GM12878 (cell line): ENCODE measurements around the gene ZNF532. TPM values are rescaled to one million over a fixed set of nuclear protein-coding genes. Genes with fewer than 3 reads are reported as not detected.

Source experiments
- ATAC-seq: fragments of 200-7000 bp; cut with Tn5 transposase; 3 replicates; pipeline ENCODE4 v1.9.1; 2020; ENCODE audit warnings: mild to moderate bottlenecking, moderate library complexity
- BruUV-seq: library from RNA; stranded (reverse); fragments of 400-500 nt; replicated peaks from 2 replicates; lab custom pipeline; 2021; lab: Mats Ljungman, UMichigan
- CTCF ChIA-PET: fragments of 300-600 bp; sonication (Branson Sonifier 250); formaldehyde crosslinking; extraction: SDS; loops from one replicate; lab custom pipeline; 2021; ENCODE audit warnings: inconsistent platforms; lab: Yijun Ruan, JAX
- POLR2A ChIA-PET: fragments of 350-600 bp; formaldehyde crosslinking; extraction: SDS; loops from one replicate; lab custom pipeline; 2021; ENCODE audit warnings: inconsistent platforms; lab: Charles Lee
- RAD21 ChIA-PET: fragments of 300-600 bp; sonication (Branson Sonifier 250); formaldehyde crosslinking; loops from one replicate; lab custom pipeline; 2023; ENCODE audit warnings: antibody characterized with exemption; ENCODE audit not compliant: unreplicated experiment; lab: Charles Lee
- SMC1A ChIA-PET: fragments of 300-600 bp; sonication (Branson Sonifier 250); formaldehyde crosslinking; loops from one replicate; lab custom pipeline; 2023; ENCODE audit not compliant: unreplicated experiment, uncharacterized antibody; lab: Charles Lee
- DNase-seq: peaks from one replicate; pipeline ENCODE4 v3.0.0-alpha.2; 2011; ENCODE audit warnings: low read depth, low spot score
- FAIRE-seq: peaks from 3 replicates; lab custom pipeline; 2011; peaks lifted over from hg19 to GRCh38; lab: Jason Lieb, UNC
- H2AFZ ChIP-seq: 2 replicates; pipeline ENCODE4 v1.6.0; 2011; ENCODE audit warnings: low read depth, low read length, control low read depth; ENCODE audit not compliant: control insufficient read depth
- H3K27ac ChIP-seq: 2 replicates; pipeline ENCODE4 v1.5.1; 2011; ENCODE audit warnings: control low read depth; ENCODE audit not compliant: control insufficient read depth, insufficient read depth
- H3K27me3 ChIP-seq, 2 experiments: replicated peaks in 1 of 2; 2 replicates each; pipeline versions ENCODE4 v1.6.0 to v1.6.1; 2011; ENCODE audit warnings: low read length in 1 of 2; ENCODE audit not compliant: control insufficient read depth in 2 of 2, insufficient read depth in 2 of 2
- H3K36me3 ChIP-seq, 2 experiments: 2 replicates each; pipeline ENCODE4 v1.5.1; 2011; ENCODE audit warnings: low read length in 1 of 2; ENCODE audit not compliant: control insufficient read depth in 2 of 2, insufficient read depth in 2 of 2
- H3K4me1 ChIP-seq: 2 replicates; pipeline ENCODE4 v1.6.1; 2011; ENCODE audit warnings: mild to moderate bottlenecking, low read length, moderate library complexity, mixed read lengths; ENCODE audit not compliant: control insufficient read depth, insufficient read depth
- H3K4me2 ChIP-seq: 2 replicates; pipeline ENCODE4 v1.6.0; 2011; ENCODE audit warnings: control low read depth; ENCODE audit not compliant: control insufficient read depth, insufficient read depth
- H3K4me3 ChIP-seq: fragments of 200-600 bp; sonication (generic); 2 replicates; pipeline ENCODE4 v1.5.1; 2016
- H3K79me2 ChIP-seq: 2 replicates; pipeline ENCODE4 v1.6.0; 2011; ENCODE audit warnings: low read length; ENCODE audit not compliant: control insufficient read depth, insufficient read depth
- H3K9ac ChIP-seq: 2 replicates; pipeline ENCODE4 v1.8.0; 2011; ENCODE audit warnings: low read length, control low read depth, mixed read lengths; ENCODE audit not compliant: control insufficient read depth, insufficient read depth
- H3K9me3 ChIP-seq: replicated peaks from 3 replicates; pipeline ENCODE4 v1.5.1; 2011; ENCODE audit warnings: mild to moderate bottlenecking, low read length; ENCODE audit not compliant: control insufficient read depth, insufficient read depth
- H4K20me1 ChIP-seq: 2 replicates; pipeline ENCODE4 v1.6.0; 2011; ENCODE audit not compliant: control insufficient read depth, insufficient read depth
- ASH2L ChIP-seq: fragments of 300-600, 200-600 bp; sonication (generic); IDR thresholded peaks from 2 replicates; pipeline ENCODE4 v1.6.1; 2017; ENCODE audit warnings: low read depth, mild to moderate bottlenecking, borderline replicate concordance
- CBX5 ChIP-seq: sonication (generic); IDR thresholded peaks from 2 replicates; pipeline ENCODE4 v1.6.1; 2016; ENCODE audit warnings: low read depth, moderate library complexity, mild to moderate bottlenecking, inconsistent platforms
- CHD1 ChIP-seq: IDR thresholded peaks from 2 replicates; pipeline ENCODE4 v1.6.1; 2012; ENCODE audit warnings: low read depth, low read length, improper control_type of control experiment
- HCFC1 ChIP-seq: fragments of 150-350 bp; IDR thresholded peaks from 2 replicates; pipeline ENCODE4 v1.6.1; 2014; ENCODE audit warnings: low read length
- HDGF ChIP-seq: fragments of 450-650 bp; IDR thresholded peaks from 2 replicates; pipeline ENCODE4 v1.6.1; 2016; ENCODE audit warnings: antibody characterized with exemption
- JUNB ChIP-seq: IDR thresholded peaks from 2 replicates; pipeline ENCODE4 v1.6.1; 2016; ENCODE audit warnings: antibody characterized with exemption, mild to moderate bottlenecking
- MYB ChIP-seq: fragments of 150-350 bp; IDR thresholded peaks from 2 replicates; pipeline ENCODE4 v1.6.1; 2014; ENCODE audit warnings: mild to moderate bottlenecking, low read depth, low read length, borderline replicate concordance
- NBN ChIP-seq: fragments of 450-650 bp; IDR thresholded peaks from 2 replicates; pipeline ENCODE4 v1.6.1; 2016
- NR2F1 ChIP-seq: fragments of 450-650 bp; conservative IDR thresholded peaks from 2 replicates; pipeline ENCODE4 v1.6.1; 2017; ENCODE audit warnings: mild to moderate bottlenecking
- PAX8 ChIP-seq: fragments of 450-650 bp; IDR thresholded peaks from 2 replicates; pipeline ENCODE4 v1.6.1; 2017; ENCODE audit warnings: mild to moderate bottlenecking, moderate library complexity
- POLR2A ChIP-seq: IDR thresholded peaks from 2 replicates; pipeline ENCODE4 v1.6.1; 2011; ENCODE audit warnings: low read depth, mild to moderate bottlenecking, low read length
- POLR2AphosphoS2 ChIP-seq: IDR thresholded peaks from 2 replicates; pipeline ENCODE4 v1.6.1; 2011; ENCODE audit warnings: low read depth, mild to moderate bottlenecking, low read length, improper control_type of control experiment, moderate library complexity
- RAD21 ChIP-seq: IDR thresholded peaks from 2 replicates; pipeline ENCODE4 v1.6.1; 2011; ENCODE audit warnings: mild to moderate bottlenecking, low read depth, low read length, moderate library complexity; ENCODE audit not compliant: insufficient read depth
- SMAD1 ChIP-seq: fragments of 450-650 bp; IDR thresholded peaks from 2 replicates; pipeline ENCODE4 v1.6.1; 2018; ENCODE audit warnings: mild to moderate bottlenecking, low read depth; ENCODE audit not compliant: partially characterized antibody
- SMAD5 ChIP-seq: IDR thresholded peaks from 2 replicates; pipeline ENCODE4 v1.6.1; 2016; ENCODE audit warnings: antibody characterized with exemption, low read depth
- SMC3 ChIP-seq: IDR thresholded peaks from 2 replicates; pipeline ENCODE4 v1.6.1; 2011; ENCODE audit warnings: low read length, improper control_type of control experiment, borderline replicate concordance
- WGBS: methylation state at CpG from one replicate; pipeline ENCODE4 v1.1.6; 2016; ENCODE audit warnings: low lambda C conversion rate; ENCODE audit not compliant: insufficient replicate concordance, insufficient coverage; ENCODE audit errors: missing lambda C conversion rate; 5-methylcytosine and 5-hydroxymethylcytosine counted together
- in situ Hi-C: fragments of 300-500 bp; cut with MboI; formaldehyde crosslinking; loops from 9 replicates; pipeline ENCODE4 v1.14.3; 2018; ENCODE audit warnings: mixed read lengths
- intact Hi-C: fragments of 100-400 bp; cut with micrococcal nuclease; formaldehyde crosslinking; loops from one replicate; pipeline ENCODE4 v1.14.2; 2022; ENCODE audit not compliant: unreplicated experiment
- polyA plus RNA-seq, 11 experiments: library from polyadenylated mRNA; depleted of rRNA in 4 of 11; unstranded in 6 of 11; stranded (reverse) in 5 of 11; fragments of >200 nt; fragmentation: Nextera tagmentation in 4 of 11; fragmentation: Illumina TruSeq in 1 of 11; extraction: Ambion mirVana in 4 of 11; extraction: Trizol in 1 of 11; gene quantifications; 1 replicate in 1 of 11; 2 replicates in 10 of 11; pipeline versions ENCODE4 v1.2.1 to v1.2.3, GENCODE V29; 2011 to 2016; ENCODE audit warnings: inconsistent platforms in 2 of 11, missing spikeins in 2 of 11, low read depth in 1 of 11
- total RNA-seq, 4 experiments: library from RNA; depleted of rRNA in 3 of 4; stranded (reverse); fragments of >200 nt in 3 of 4; fragmentation: Illumina TruSeq in 1 of 4; extraction: Trizol in 1 of 4; gene quantifications; 2 replicates each; pipeline versions ENCODE4 v1.2.1 to v1.2.3, GENCODE V29; 2013 to 2021

The ZNF532 gene
- total and polyA plus RNA-seq, 10 of the 15 experiments (the other 5 are each of a cell fraction or from before 2014, with no cell fraction given) = 0.44 to 3.4 (median 1.4) TPM

DNA sequence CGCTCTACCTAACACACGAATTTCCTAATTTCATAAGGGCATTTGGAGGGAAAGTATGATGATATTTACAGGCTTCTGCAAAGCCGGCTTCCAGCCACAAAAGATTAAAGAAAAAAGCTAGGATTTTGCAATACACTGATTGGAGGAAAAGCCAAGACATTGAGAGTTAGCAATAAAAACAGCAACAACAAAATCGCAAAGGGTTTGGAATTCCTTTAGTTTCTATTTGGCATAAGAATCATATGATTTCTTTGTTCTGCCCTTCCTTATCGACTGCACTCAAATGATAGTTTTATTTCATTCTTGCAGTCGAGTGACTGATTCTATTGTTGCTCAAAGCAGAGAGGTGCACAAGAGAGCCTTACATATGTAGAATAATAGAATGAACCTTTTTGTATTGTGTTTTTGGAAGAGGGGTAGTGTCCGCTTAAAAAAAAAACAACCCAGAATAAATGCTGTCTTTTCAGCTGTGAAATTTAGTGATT lies 3.9 kb upstream of the ZNF532 start:
- POLR2A ChIA-PET = no interaction called here
- no peak overlapping the region for H3K4me3 ChIP-seq
- H3K4me1 ChIP-seq = no peaks in the 10 kb centered on the region
- WGBS = 60% methylated on average over 7 of the region's 7 CpGs
- ATAC-seq (no peak), FAIRE-seq (no peak), DNase-seq (no peak)
- in situ Hi-C loops = no loop called here
- no peaks in the 10 kb centered on the region; the same call in 1 of the 2 replicates for H3K79me2 ChIP-seq
- SMC1A ChIA-PET = no interaction called here
- H3K9ac ChIP-seq = no peak overlapping the region
- H3K27me3 ChIP-seq = peaks cover 0 to 2% of the 10 kb centered on the region in 2 experiments
- intact Hi-C loops = no loop called here
- no peak overlapping the region for H2AFZ ChIP-seq
- RAD21 ChIA-PET = no interaction called here
- H3K9me3 ChIP-seq = no peaks in the 10 kb centered on the region
- no TSS peak for BruUV-seq
- TF ChIP-seq ASH2L (no peak), MYB (no peak), POLR2A (no peak), CBX5 (no peak), JUNB (no peak), CHD1 (no peak), NBN (no peak), HCFC1 (no peak), SMC3 (no peak), NR2F1 (no peak), SMAD5 (no peak)
- no peak overlapping the region for H3K27ac ChIP-seq
- H3K4me2 ChIP-seq = no peak overlapping the region
- H4K20me1 ChIP-seq = no peaks in the 10 kb centered on the region
- CTCF ChIA-PET = no interaction called here
- H3K36me3 ChIP-seq = no peaks in the 10 kb centered on the region

DNA sequence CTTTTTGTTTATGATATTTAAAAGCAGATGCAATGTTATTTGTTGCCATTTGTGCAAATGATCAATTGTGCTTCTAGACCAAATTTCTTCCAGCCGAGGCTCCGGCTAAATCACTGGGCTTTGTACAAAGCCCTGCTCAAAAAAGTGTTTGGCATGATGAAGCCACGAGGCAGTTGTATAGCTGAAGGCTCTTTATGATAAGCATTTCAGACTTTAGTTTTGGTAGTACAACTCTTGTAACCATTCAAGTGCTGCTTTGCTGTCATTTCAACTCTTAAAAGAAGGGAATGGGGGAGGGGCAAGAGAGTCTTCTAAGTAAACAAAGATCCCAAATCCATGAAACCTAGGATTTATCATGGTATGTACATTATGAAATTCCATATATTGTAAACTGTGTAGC lies 3.3 kb upstream of the ZNF532 start:
- no peak for TF ChIP-seq HDGF
- TF ChIP-seq SMAD1 = no peak
- no peak for TF ChIP-seq RAD21
- TF ChIP-seq POLR2AphosphoS2 = no peak
- no peak for TF ChIP-seq PAX8

More for the DNA sequence above, 3.3 kb upstream of the ZNF532 start:
- BruUV-seq = no TSS peak
- H3K4me1 ChIP-seq = no peaks in the 10 kb centered on the region
- no peak overlapping the region for H3K27ac ChIP-seq
- no peaks in the 10 kb centered on the region for H3K9me3 ChIP-seq
- no peaks in the 10 kb centered on the region; the same call in 1 of the 2 replicates for H3K79me2 ChIP-seq
- no peaks in the 10 kb centered on the region for H3K36me3 ChIP-seq
- intact Hi-C loops = no loop called here
- H3K9ac ChIP-seq = no peak overlapping the region
- ATAC-seq (no peak), DNase-seq (no peak), FAIRE-seq (no peak)
- POLR2A ChIA-PET = no interaction called here
- H2AFZ ChIP-seq = no peak overlapping the region
- H3K27me3 ChIP-seq = peaks cover 0 to 2% of the 10 kb centered on the region in 2 experiments
- RAD21 ChIA-PET = no interaction called here
- in situ Hi-C loops = no loop called here
- SMC1A ChIA-PET = no interaction called here
- CTCF ChIA-PET = no interaction called here
- WGBS = 69% methylated on average over 3 of the region's 3 CpGs
- H4K20me1 ChIP-seq = no peaks in the 10 kb centered on the region
- H3K4me3 ChIP-seq = no peak overlapping the region
- H3K4me2 ChIP-seq = no peak overlapping the region
